Bronchial epithelial cell (primary cell): ENCODE measurements around the gene PDS5A. TPM values are rescaled to one million over a fixed set of nuclear protein-coding genes. Genes with fewer than 3 reads are reported as not detected.
"Not testable (repeated sequence)": the region's sequence is repeated elsewhere in the genome, so short reads cannot be mapped to it uniquely, and the experiment has no call there.

Experiments used
- DNase-seq: peaks from one replicate; pipeline ENCODE4 v3.0.0-alpha.2; 2010; ENCODE audit warnings: low read depth
- FAIRE-seq: peaks from 2 replicates; lab custom pipeline; 2011; peaks lifted over from hg19 to GRCh38; lab: Jason Lieb, UNC
- H3K27me3 ChIP-seq: 2 replicates; pipeline ENCODE4 v1.5.1; 2011; ENCODE audit warnings: low read length; ENCODE audit not compliant: control insufficient read depth, insufficient read depth
- H3K36me3 ChIP-seq: 2 replicates; pipeline ENCODE4 v1.5.1; 2011; ENCODE audit warnings: low read length; ENCODE audit not compliant: control insufficient read depth, insufficient read depth
- H3K4me3 ChIP-seq: 2 replicates; pipeline ENCODE4 v1.5.1; 2011; ENCODE audit warnings: mild to moderate bottlenecking, low read depth, low read length, control low read depth
- total RNA-seq: library from RNA; depleted of rRNA; stranded (reverse); fragments of >200 nt; gene quantifications from 2 replicates; pipeline ENCODE4 v1.2.1, GENCODE V29; 2014
- TF ChIP-seq, protein P1 (sequence below): IDR thresholded peaks from 2 replicates; pipeline ENCODE4 v1.5.1; 2011; ENCODE audit warnings: mild to moderate bottlenecking, moderate library complexity, low read length, control low read depth, inconsistent platforms; ENCODE audit not compliant: insufficient read depth, severe bottlenecking

Gene PDS5A
- total RNA-seq, 1 donor from 2014 or later = 51.9 TPM

DNA sequence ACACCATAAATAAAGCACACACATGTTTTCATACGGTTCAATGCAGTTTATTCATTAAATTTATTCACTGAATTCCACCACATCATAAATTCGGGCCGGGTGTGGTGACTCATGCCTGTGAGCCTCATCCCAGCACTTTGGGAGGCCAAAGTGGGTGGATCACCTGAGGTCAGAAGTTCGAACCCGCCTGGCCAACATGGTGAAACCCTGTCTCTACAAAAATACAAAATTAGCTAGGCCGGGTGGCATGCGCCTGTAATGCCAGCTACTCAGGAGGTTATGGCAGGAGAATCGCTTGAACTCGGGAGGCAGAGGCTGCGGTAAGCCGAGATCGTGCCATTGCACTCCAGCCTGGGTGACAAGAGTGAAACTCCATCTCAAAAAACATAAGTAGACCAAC, 131.6 kb downstream of the PDS5A start:
- no peak for FAIRE-seq
- H3K36me3 ChIP-seq = peaks cover 8% of the 10 kb centered on the region

DNA sequence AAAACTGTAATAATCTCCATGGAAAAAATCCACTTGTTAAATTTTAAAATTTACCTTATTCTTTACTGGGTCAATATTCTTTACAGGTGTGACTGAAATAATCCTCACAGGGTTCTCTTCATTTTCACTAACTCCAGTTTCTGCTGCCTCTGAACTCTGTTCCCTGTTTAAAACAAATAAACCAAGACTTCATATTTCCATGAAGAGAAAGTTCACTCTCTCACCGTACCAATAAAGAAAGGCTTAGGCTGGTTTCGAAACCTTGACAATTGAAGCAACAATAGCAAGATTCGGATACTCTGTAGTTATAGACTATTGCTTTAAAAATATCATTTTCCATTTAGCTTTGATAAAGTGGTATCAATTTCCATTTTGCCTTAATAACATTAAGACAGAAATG, 135.8 kb downstream of the PDS5A start:
- TF ChIP-seq, protein P1, sequence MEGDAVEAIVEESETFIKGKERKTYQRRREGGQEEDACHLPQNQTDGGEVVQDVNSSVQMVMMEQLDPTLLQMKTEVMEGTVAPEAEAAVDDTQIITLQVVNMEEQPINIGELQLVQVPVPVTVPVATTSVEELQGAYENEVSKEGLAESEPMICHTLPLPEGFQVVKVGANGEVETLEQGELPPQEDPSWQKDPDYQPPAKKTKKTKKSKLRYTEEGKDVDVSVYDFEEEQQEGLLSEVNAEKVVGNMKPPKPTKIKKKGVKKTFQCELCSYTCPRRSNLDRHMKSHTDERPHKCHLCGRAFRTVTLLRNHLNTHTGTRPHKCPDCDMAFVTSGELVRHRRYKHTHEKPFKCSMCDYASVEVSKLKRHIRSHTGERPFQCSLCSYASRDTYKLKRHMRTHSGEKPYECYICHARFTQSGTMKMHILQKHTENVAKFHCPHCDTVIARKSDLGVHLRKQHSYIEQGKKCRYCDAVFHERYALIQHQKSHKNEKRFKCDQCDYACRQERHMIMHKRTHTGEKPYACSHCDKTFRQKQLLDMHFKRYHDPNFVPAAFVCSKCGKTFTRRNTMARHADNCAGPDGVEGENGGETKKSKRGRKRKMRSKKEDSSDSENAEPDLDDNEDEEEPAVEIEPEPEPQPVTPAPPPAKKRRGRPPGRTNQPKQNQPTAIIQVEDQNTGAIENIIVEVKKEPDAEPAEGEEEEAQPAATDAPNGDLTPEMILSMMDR = no peak
- FAIRE-seq = no peak
- no peak for DNase-seq
- no peaks in the 10 kb centered on the region for H3K27me3 ChIP-seq
- no peak overlapping the region for H3K4me3 ChIP-seq
- H3K36me3 ChIP-seq = peaks cover 13% of the 10 kb centered on the region

More for the DNA sequence above, 131.6 kb downstream of the PDS5A start:
- H3K27me3 ChIP-seq = no peaks in the 10 kb centered on the region
- DNase-seq = no peak
- no peak overlapping the region for H3K4me3 ChIP-seq
- TF ChIP-seq, protein P1 = no peak

DNA sequence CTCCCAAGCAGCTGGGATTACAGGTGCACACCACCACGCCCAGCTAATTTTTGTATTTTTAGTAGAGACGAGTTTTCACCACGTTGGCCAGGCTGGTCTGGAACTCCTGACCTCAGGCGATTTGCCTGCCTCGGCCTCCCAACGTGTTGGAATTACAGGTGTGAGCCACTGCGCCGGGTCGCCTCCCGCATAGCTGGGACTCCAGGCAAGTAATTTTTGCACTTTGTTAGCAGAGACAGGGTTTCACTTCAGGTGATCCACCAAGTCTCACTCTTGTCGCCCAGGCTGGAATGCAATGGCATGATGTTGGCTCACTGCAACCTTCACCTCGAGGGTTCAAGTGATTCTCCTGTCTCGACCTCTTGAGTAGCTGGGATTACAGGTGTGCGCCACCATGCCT, 137.2 kb downstream of the PDS5A start:
- FAIRE-seq, DNase-seq, H3K4me3 ChIP-seq, H3K27me3 ChIP-seq: not testable (repeated sequence)
- H3K36me3 ChIP-seq = peaks cover 12% of the 10 kb centered on the region

DNA sequence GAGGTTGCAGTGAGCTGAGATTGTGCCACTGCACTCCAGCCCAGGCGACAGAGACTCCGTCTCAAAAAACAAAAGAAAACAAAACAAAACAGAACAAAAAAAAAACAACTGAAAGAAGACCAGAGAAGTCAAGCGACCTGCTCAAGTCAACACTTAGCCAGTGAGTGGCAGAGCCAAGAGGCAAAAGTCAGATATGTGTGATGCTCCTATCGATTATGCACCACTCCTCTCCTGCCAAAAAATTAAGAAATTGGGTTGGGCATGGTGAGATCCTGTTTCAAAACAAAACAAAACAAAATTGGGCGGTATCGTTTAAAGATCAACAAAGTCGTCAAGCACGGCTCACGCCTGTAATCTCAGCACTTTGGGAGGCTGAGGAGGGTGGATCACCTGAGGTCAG, 137.7 kb downstream of the PDS5A start:
- FAIRE-seq = no peak
- TF ChIP-seq, protein P1 = no peak

DNA sequence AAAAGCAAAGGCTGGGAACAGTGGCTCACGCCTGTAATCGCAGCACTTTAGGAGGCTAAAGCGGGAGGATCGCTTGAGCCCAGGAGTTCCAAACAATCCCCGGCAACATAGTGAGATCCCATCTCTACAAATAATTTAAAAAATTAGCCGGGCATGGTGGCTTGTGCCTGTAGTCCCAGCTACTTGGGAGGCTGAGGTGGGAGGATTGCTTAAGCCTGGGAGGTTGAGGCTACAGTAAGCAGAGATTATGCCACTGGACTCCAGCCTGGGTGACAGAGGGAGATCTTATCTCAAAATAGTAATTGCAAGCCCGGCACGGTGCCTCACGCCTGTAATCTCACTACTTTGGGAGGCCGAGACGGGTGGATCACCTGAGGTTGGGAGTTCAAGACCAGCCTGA, 139.3 kb downstream of the PDS5A start:
- not testable (repeated sequence) for DNase-seq, FAIRE-seq, H3K27me3 ChIP-seq, H3K4me3 ChIP-seq
- H3K36me3 ChIP-seq = peaks cover 11% of the 10 kb centered on the region

More for the DNA sequence above, 137.7 kb downstream of the PDS5A start:
- H3K4me3 ChIP-seq = no peak overlapping the region
- DNase-seq = no peak
- H3K27me3 ChIP-seq = no peaks in the 10 kb centered on the region
- H3K36me3 ChIP-seq = peaks cover 12% of the 10 kb centered on the region

DNA sequence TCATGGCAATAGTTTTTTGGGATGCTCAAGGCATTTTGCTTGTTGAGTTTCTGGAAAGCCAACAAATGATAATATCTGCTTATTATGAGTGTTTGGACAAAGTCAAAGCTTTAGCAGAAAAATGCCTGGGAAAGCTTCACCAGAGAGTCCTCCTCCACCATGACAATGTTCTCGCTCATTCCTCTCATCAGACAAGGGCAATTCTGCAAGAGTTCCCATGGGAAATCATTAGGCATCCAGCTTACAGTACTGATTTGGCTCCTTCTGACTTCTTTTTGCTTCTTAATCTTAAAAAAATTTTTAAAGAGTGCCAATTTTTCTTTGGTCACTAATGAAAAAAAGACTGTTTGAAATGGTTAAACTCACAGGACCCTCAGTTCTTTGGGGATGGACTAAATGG, 143.4 kb downstream of the PDS5A start:
- Histone ChIP-seq H3K36me3 (peaks cover 6% of the 10 kb centered on the region), H3K27me3 (no peaks in the 10 kb centered on the region), H3K4me3 (no peak overlapping the region)
- FAIRE-seq (no peak), DNase-seq (no peak)
- TF ChIP-seq, protein P1 = no peak

DNA sequence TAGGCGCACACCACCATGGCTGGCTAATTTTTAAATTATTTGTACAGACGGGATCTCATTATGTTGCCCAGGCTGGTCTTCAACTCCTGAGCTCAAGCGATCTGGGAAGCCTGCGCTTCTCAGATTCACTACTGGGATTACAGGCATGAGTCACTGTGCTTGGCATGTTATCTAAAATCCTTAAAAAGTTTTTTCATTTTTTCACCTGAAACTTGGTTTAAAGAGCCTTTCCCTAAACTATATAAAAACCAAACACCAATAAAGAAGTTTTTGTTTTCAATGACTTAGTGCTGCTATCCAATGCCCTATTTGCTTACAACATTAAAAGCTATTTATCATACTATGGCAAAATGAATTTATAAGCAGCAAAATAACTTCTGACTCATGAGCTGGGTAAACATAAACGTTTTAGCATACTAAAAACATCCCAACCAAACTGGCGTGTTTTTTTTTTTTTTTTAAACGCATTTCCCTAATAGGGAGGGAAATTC, 151.9 kb downstream of the PDS5A start:
- Histone ChIP-seq H3K36me3 (peaks cover 7% of the 10 kb centered on the region), H3K27me3 (no peaks in the 10 kb centered on the region), H3K4me3 (no peak overlapping the region)
- FAIRE-seq = no peak
- TF ChIP-seq, protein P1 = no peak
- DNase-seq = peak; percentile 25
